Stimulated activated CD4-positive, alpha-beta T cell treated with anti-CD3 and anti-CD28 coated beads, TNF-alpha, amount 100 ng/mL, for 48 hours (primary cell): ENCODE data around the gene SNAI3.

Experiments
- DNase-seq, 3 donors: peaks; one replicate each; pipeline ENCODE4 v3.0.0-alpha.2; 2020; ENCODE audit warnings: low read depth in 3 of 3

SNAI3 gene

DNA sequence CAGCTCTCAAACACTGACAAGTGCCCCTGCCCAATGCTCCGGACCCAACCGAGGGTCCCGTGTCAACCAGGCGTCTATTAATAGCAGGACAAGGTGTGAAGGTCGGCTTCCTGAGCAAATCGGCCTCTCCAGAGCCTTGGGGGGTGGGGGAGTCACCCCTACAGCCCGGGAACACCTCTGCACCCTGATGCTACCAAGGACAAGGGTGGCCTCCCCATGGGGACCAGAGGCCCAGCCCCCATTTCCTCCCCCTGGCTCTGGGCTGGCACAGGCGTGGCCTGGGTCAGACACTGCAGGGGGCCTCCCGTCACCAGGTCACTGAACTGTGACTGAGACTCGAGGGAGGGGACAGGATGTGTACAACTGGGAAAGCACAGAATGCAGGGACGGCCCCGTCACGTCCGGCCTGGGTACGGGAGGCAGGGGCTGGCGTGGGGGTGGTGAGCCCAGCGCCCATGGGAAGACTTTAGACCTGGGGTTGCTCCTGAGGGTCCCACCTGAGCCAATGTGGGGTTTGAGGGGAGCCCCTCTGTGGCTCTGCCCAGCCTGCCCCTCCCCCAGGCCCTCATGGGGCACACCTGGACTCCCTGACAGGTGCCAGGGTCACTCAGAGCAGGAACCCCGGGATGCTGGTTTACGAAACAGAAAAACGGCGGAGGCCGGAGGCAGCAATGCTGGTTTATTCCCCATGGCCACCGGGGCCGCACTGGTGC is 34.9 kb downstream of the SNAI3 start:
- DNase-seq, result peak; percentile 56 to 76 (median 71)

DNA sequence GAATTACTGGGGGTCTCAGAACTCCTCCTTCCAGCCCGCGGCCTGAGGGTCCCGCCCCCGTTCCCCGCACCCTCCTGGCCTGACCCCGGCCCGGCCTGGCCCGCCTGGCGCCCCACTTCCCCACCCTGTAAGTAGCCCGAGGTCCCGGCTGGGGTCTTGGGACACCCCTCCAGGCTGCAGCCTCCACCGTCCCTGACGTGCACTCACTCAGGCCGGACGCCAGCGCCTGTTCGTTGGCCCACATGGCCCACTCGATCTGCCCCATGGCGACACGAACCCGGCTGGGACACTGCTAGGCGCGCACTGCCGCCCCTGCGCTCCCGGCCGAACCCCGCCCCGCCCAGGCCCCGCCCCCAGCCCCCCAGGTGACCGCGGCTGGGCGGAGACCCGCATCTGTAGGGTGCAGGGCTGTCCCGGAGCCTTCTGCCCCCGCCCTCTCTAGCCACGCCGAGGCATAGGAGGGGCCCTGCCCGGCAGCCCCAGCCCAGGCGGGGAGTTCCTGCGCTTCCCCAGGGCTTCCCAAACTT is 35.5 kb downstream of the SNAI3 start, which contains the start of gene CYBA:
CYBA (minus strand) TSS at position 305 of the 527 bp plus-strand sequence; CDS start at position 265, 40 bp downstream.
- DNase-seq, result peak; percentile 65 to 80 (median 80)

DNA sequence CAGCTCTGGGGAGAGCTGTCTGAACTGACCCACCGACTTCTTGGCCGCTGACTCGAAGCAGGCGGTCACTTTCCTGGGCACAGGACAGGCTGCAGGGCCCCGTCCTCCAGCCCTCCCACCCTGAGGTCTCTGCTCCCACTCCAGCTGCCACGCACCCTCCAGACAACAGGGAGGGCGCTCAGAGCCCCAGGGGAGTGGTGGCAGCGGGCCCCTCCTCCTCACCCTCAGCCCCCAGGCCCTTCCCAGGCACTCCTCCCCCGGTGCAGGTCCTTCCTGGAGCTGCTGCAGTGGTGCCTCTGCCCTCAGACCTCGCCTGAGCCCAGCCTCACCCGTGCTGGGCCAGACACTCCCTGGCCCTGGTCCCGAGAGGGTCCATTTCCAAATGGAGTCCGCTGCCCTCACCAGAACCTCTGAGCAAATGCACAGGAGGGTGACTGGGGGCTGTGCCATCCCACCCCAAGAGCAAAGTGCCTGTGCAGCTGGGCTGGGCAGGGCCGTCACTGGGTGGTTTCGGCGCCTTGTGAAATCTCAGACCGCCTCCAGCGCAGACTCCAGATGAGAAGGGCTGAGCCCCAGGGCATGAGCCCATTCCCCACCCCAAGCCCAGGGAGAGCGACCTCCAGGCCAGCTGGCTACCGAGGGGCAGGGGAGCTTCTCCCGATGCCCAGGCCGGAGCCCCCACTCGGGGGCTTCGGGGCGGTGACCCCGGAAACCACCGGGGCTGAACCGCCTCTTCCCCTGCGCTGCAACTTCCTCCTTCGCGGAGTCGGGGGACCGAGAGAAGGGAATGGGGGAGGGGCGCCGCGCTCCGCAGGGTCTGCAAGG is 36.2 kb downstream of the SNAI3 start:
- no peak for DNase-seq

DNA sequence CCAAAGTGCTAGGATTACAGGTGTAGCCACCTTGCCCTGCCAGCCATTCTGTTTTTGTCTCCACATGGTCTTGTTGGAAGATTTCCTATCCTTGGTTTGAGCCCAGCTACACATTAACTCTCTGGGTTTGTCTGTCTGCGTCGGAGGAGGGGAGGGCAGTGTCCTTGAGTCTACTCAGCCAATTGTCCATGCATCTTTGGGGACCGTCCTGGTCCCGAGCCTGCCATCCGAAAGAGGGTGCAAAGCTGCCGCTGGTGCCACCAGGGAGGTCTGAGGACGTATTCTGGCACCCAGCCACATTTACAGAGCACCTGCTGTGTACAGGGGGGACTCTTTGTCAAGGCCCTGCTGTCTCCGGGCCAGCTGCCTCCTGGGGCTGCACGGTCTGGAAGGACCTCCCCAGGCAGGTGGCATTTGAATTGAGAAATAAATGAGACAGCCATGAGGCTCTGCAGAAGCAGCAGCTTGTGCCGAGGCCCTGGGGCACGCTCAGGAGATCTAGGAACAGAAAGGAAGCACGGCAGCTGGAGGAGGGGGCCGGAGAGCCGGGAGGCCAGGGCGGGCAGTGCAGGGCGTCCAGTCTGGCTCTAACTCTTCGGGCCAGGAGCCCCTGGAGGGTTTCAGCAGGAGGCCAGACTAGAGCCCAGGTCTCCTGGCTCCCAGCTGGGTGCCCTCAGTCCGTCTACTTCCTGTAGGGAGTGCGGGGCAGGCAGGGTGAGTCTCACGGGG is 36.9 kb downstream of the SNAI3 start:
- DNase-seq, result no peak

DNA sequence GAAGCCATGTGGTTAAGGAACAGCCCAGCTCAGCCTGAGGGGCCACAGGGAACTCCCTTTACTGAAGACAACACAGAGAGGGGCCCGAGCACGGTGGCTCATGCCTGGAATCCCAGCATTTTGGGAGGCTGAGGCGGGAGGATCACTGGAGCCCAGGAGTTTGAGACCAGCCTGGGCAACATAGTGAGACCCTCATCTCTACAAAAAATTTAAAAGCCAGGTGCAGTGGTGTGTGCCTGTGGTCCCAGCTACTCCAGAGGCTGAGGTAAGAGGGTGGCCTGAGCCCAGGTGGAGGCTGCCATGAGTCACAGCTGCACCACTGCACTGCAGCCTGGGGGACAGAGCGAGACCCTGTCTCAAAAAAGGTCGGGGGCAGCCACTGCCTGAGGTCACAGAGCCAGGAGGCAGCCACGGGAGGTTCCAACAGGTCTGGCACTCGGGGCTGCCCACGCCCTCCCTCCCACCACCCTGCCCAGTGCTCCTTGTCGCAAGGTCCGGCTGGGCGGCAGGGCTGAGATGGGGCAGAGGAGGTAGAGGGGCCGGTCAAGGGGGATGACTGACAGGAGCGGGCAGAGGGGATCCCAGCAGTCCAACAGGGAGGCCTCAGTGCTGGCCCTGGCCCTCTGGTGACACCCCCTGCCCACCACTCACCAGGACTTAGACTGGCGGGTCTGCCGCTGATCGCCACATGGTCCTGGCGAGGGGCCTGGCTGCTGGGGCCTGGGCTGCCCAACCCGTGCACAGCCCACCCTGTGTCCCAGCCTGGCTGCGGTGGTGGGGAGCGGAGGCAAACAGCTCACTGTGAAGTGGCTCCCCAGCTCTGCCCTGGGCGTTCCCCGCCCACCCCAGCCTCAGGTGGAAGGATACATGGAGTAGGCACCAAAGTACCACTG is 38.9 kb downstream of the SNAI3 start:
- no peak for DNase-seq

DNA sequence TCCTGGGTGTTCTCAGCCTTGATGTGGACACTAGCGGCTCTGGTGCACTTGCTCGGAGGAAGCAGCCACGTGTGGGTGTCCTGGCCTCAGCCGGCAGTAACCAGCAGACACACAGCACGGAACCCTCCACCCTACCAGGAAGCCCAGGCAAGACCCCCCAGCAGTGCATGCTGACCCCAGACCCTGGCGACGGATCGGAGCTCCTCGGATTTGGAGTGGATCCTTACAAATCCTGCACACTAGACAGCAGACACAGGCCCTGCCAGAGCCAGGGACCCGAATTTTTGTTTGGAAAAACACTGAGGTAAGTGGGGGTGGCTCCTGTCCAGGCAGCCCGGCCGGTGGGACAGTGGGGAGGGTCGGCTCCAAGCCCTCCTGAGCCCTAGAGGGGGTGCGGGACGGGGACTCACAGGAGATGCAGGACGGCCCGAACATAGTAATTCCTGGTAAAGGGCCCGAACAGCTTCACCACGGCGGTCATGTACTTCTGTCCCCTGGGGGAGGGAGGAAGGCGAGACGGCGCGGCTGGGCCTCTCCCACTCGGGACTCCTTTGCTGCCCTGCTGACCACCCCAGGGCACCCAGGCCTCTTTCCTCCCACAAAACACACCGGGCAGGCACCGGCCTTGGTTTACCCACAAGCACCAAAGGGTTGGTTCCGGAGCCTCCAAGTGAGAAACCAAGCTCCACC is 39.8 kb downstream of the SNAI3 start:
- no peak for DNase-seq

DNA sequence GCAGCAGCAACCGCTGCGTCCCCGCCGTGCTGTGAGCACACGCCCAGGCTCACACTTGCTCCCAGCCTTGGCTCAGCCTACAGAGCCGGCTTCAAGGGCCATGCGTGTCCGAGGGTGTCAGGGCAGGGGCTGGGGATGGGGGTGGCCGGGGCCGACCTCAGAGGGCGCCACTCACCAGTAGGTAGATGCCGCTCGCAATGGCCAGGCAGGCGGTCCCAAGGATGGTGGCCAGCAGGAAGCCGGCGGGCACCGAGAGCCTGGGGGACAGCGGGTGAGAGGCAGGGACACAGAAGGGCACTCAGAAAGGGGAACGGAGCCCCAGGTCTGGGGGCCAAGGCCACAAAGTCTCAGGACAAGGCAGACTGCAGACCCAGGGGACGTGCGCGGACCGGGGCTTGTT is 40.4 kb downstream of the SNAI3 start:
- no peak for DNase-seq

DNA sequence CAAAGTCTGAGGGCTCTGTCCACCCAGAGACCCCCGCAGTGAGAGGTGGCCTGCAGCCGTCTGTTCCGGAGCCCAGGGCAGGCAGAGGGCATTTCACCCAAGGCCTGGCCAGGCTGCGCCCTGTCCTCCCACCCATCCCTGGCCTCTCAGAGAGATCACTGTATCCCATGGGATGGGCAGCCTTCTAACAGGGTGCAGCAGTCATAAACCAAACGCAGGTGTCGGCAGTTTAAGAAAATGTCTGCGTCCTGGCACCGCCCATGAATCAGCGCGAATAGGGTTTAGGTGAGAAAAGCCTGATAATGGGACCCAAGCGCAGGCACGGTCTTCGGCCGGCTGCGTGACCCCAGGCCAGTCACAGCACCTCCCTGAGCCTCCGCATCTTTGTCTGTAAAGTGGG is 40.9 kb downstream of the SNAI3 start:
- no peak for DNase-seq

DNA sequence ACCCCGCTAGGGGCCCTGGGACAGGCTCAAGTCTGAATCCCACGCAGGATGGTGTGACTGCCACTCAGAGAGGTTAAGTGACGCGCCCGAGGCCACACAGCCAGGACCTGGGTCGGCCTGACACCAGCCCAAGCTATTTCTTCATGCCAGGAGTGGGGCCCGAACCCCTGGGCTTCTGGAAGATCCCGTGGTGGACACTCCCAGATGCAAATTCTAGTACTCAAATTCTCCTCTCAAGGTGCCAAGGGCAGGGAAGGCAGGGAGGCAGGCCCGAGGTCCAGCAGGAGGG is 42.7 kb downstream of the SNAI3 start:
- DNase-seq, result no peak

DNA sequence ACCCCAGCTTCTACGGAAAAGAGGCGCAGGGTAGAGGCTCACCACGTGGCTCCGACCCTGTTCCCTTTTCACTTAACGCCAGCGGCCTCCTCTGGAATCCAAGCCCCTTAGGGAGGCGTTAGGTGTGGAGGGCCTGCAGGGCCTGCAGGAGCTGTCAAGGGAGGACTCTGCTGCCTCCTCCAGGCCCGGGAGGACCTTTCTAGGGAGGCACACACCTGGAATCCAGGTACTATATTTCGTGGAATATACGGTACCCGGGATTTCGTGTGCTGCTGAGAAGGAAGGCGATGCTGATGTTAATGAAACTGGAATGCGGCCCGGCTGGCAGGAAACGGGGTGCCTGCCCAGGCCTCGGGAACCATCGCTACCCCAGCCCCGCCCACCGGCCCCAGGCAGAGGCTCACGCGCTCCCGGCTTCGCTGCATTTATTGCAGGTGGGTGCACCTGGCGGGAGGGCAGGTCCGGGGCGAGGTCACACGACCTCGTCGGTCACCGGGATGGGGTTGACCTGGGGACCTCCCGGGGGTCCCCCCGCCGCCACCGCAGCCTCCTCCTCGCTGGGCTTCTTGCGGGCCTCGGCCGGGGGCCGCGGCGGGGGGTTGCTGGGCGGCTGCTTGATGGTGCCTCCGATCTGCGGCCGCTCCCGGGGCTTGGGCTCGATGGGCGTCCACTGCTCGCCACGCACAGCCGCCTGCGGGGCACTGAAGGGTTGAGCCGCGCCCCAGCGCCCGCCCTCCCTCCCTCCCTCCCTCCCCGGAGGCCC is 43.2 kb downstream of the SNAI3 start:
- no peak for DNase-seq

DNA sequence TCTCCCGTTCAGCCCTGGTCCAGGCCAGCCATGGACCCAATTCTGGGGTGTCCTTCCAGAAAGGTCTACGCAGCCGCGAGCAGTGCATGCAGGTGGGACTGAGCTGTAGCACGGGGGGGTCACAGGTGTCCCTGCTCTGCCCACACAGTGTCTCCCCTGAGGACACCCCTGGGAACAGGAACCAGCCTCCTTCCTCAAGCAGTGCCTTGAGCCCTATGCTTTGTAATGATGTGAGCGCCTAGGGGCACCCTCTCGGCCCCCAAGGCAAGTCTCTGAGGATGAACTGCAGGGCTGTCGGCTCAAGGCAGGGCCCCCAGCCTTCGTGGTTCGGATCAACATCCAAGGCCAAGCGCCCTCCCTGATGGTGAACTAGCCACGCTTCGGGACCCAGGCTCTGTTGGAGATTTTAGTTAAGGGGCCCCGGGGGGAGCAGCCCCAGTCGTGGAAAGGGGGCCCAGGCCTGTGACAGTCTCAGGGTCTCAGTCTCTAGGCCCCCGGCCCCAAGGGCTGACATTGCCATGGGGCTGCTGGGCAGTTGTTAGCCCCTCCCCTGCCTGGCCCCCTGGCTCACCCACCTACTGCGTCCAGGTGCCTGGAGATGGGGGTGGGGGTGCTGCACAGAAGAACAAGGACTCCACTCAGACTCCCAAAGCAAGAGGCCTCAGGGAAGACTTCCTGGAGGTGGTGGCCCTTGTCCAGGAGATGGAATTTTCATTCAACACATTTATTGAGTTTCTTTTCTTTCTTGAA is 45.6 kb downstream of the SNAI3 start:
- no peak for DNase-seq

DNA sequence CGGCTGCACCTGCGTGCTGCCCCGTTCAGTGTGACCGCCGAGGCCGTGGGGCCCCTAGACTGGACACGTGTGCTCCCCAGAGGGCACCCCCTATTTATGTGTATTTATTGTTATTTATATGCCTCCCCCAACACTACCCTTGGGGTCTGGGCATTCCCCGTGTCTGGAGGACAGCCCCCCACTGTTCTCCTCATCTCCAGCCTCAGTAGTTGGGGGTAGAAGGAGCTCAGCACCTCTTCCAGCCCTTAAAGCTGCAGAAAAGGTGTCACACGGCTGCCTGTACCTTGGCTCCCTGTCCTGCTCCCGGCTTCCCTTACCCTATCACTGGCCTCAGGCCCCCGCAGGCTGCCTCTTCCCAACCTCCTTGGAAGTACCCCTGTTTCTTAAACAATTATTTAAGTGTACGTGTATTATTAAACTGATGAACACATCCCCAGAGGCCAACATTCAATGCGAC is 46.2 kb downstream of the SNAI3 start:
- DNase-seq, result no peak

DNA sequence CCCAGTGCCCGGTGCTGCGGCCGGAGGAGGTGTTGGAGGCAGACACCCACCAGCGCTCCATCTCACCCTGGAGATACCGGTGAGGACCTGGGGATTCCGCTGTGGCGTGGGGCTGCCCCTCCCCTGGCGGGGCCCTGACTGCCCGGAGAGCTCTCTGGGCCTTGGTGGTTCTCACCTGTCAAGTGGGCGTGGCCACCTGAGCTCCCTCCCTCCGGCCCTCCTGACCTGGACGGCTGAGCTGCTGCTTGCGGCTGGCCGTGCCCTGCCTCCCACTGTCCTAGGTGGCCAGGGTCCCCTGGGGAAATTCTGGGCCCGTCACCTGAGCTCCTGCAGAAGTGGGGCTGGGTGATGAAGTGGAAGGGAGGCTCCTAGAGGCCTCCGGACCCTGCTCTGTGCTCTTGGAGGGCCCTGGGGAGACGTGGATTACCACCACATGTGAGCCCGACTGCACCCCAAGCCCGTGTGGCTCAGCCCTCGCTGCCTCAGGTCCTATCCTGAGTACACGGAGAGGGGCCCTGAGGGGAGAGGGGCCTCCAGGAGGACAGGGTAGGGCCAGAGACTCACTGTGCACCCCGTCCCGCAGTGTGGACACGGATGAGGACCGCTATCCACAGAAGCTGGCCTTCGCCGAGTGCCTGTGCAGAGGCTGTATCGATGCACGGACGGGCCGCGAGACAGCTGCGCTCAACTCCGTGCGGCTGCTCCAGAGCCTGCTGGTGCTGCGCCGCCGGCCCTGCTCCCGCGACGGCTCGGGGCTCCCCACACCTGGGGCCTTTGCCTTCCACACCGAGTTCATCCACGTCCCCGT is 46.9 kb downstream of the SNAI3 start:
- no peak for DNase-seq

DNA sequence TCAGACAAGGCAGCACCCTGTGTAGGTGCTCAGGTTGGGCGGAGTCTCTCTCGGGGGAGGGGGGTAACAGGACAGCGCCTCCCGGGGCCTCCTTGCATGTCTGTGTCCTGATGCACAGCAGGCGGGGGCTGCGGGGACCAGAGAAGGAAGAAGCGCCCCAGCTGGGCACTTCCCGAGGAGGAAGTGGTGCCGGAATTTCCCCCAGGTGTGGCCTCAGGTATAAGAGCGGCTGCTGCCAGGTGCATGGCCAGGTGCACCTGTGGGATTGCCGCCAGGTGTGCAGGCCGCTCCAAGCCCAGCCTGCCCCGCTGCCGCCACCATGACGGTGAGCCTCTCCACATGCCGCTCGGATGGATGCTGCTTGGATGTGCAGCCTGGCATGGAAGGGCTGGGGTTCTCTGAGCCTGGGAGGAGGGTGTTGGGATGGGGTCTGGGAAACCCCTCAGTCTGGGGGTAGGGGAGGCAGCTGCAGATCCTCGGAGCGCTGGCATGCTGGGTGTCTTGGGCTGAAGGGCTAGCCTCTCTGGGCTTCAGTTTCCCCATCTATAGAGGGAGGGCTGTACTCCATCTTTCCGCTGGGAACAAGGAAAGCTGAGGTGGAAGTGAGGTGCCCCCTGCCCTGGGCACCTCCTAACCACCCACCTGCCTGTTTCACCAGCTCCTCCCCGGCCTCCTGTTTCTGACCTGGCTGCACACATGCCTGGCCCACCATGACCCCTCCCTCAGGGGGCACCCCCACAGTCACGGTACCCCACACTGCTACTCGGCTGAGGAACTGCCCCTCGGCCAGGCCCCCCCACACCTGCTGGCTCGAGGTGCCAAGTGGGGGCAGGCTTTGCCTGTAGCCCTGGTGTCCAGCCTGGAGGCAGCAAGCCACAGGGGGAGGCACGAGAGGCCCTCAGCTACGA is 47.7 kb downstream of the SNAI3 start, which contains the start of gene IL17C:
IL17C (plus strand) TSS at position 250 of the 908 bp plus-strand sequence; CDS start at position 320, 70 bp downstream.
- DNase-seq, result no peak

DNA sequence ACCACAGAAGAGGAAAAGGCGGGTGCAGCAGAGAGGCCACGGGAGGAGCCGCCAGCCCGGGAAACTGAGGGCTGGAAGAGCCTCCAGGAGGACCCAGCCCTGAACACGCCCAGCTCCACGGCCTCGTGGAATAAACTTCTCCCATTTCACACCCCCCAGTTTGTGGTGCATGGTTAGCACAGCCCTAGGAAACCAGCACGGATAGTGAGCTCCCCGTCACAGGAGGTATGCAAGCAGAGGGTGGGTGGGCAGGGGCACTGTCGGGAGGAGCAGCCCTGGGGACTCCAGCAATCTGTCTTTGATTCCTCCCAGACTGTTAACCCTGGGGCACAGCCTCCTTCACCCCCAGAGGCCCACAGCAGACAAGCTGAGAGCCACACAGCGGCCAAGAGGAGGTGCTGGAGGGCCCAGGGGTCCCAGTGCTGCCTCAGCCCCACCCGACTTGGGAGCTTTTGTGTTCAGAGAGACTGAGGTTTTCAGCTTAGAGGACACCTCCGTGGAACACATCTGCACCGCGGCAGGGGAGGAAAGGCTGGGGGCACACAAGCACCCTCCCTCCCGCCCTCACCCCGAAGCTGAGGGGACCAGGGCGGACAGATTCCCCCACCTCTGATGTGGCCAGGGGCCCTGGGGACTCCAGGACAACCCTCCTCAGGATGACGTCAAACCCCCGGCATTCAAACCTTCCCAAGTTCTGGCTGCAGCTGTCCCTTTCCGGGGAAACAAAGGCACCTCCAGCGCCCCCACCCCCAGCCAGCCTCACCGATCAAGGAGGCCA is 49.6 kb downstream of the SNAI3 start:
- no peak for DNase-seq

DNA sequence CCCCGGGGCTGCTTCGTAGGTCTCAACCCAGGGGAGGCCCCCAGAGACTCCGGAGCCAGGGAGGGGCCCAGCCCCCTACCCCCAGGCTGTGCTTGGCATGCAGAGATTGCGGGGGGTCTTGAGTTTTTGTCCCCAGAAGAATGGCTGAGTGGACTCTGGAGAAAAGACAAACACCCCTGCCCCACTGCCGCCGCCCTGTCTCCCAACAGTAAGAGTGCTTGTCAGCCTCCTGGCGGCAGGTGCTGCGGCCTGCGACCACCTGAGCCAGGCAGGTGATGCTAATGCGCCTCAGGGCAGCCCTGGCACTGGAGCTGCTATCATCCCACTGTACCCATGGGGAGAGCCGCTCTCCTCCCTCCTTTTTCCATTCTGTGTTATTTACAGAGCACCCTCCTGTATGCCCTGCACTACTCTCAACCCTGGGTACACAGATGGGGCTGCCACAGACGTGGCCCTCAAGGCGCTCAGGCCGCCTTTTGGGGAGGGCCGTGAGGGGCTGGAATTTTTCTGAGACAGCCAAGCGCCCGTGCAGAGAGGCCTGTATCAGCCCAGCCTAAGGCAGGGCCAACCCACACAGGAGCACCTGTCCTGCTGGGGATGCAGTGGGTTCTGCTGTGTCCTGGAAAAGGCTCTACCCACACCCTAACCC is 50.5 kb downstream of the SNAI3 start:
- no peak for DNase-seq
